Testis (tissue), 3 donors: ENCODE measurements around the gene SLC38A2. TPM values are rescaled to one million over a fixed set of nuclear protein-coding genes. Genes with fewer than 3 reads are reported as not detected.

Experiments used
- DNase-seq: peaks from one replicate; pipeline ENCODE4 v3.0.0-alpha.2; 2019
- H3K27ac ChIP-seq, 2 donors: fragments of 200-600 bp; sonication (generic); one replicate each; pipeline ENCODE4 v1.5.1; 2019
- H3K27me3 ChIP-seq: fragments of 200-600 bp; sonication (generic); one replicate; pipeline ENCODE4 v1.5.1; 2019
- H3K36me3 ChIP-seq: fragments of 200-600 bp; sonication (generic); one replicate; pipeline ENCODE4 v1.5.1; 2017; ENCODE audit warnings: low read depth; ENCODE audit errors: missing control alignments
- H3K4me1 ChIP-seq: fragments of 200-600 bp; sonication (generic); one replicate; pipeline ENCODE4 v1.5.1; 2019
- H3K4me3 ChIP-seq, 2 donors: fragments of 200-600 bp; sonication (generic); one replicate each; pipeline ENCODE4 v1.5.1; 2017 to 2019
- H3K9me3 ChIP-seq: fragments of 200-600 bp; sonication (generic); one replicate; pipeline ENCODE4 v1.5.1; 2017
- CTCF ChIP-seq, 3 experiments: fragments of 450-650 bp in 2 of 3; fragments of 200-600 bp in 1 of 3; sonication (generic) in 1 of 3; IDR thresholded peaks; one replicate each; pipeline ENCODE4 v1.5.1; 2016 to 2019; ENCODE audit warnings: antibody characterized with exemption in 3 of 3, mild to moderate bottlenecking in 2 of 3, moderate library complexity in 1 of 3
- POLR2A ChIP-seq: fragments of 450-650 bp; IDR thresholded peaks from one replicate; pipeline ENCODE4 v1.6.1; 2017; ENCODE audit warnings: antibody characterized with exemption, mild to moderate bottlenecking, moderate library complexity
- WGBS, 2 donors: methylation state at CpG; one replicate each; pipeline ENCODE4 v1.1.5; 2018; 5-methylcytosine and 5-hydroxymethylcytosine counted together
- intact Hi-C: fragments of 100-400 bp; cut with DNase I; formaldehyde crosslinking; loops from one replicate; pipeline ENCODE4 v1.15.1; 2023; ENCODE audit warnings: low total_unique reads
- polyA plus RNA-seq: library from polyadenylated mRNA; stranded (reverse); fragments of 350-450 nt; fragmentation: Illumina TruSeq; extraction: RNeasy Lipid Tissue Mini Kit (QIAGEN cat#74804); gene quantifications from one replicate; pipeline ENCODE4 v1.2.3, GENCODE V29; 2014; ENCODE audit warnings: low read depth, low replicate concordance; ENCODE audit not compliant: insufficient read depth
- total RNA-seq, 2 donors: library from RNA; depleted of rRNA; stranded (reverse); fragments of >200 nt; gene quantifications; one replicate each; pipeline ENCODE4 v1.2.3, GENCODE V29; 2016

SLC38A2 gene
- total and polyA plus RNA-seq, 3 donors from 2014 or later = 56.4 to 220 (median 151) TPM

DNA sequence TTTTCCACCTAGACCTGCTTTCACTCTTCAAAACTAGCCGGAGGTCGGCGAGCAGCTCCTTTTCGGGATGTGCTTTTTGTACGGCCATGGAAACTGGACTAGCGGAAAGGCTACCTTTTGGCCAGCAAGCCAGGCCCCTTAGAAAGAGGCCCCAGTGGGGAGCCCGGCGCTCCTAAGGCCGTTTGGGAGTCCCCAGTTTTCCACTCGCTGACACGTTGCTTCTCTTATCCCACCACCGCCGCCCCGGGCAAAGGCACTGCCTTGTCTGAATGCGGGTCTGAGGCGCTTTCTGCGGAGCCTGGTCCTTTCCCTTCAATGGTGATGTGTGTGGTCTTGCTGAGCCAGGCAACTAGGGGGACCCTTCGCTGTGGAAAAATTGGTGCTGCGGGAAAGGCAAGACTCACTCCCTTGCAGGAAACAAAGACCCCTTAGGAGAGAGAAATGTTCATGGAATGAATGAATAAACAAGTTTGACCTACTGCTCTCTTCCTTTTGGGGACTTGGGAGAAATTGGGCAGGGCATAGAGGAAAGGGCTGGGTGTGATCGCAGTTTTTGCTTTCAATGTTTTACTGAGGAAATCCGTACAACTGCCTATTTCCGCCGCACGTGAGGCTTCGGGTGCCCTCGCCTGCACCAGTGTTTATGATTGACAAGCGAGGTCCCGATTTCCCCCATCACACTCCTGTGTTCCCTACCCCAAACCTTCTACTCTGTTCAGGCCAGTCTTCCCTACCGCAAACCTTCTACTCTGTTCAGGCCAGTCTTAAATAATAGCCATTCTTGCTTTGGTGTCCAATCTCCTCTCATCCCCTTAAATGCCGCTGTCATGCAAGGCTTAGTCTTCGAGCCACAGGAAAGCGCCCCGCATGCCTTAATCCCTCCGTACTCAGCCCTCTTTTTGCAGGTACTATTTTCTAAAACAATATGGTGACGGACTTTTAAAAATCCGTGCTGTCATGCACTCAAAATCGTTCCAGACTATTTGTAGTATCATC is 1.0 kb upstream of the SLC38A2 start:
- Histone ChIP-seq H3K27me3 (no peaks in the 10 kb centered on the region), H3K4me1 (peaks cover 13% of the 10 kb centered on the region), H3K9me3 (no peaks in the 10 kb centered on the region), H3K27ac (peak overlapping the region; percentile 97 to 100), H3K36me3 (no peaks in the 10 kb centered on the region), H3K4me3 (peak overlapping the region; percentile 88 to 99)
- WGBS, 2 donors = 22 to 27% methylated on average over 25 to 37 of the region's 37 CpGs
- DNase-seq = peak; percentile 68
- TF ChIP-seq POLR2A (no peak), CTCF (IDR thresholded peaks at IDR 0.05) (peak in 1 of 3 experiments; percentile 10)
- intact Hi-C loops = loop anchor here (10.0 kb wide), 1 partner anchor 291 kb away; no protein-coding TSS in a partner anchor

GRCh38 chr12:46371718-46372543 is 642 bp downstream of the SLC38A2 start:
- 0 to 1% methylated on average over 55 to 74 of the region's 74 CpGs for WGBS, 2 donors
- intact Hi-C loops = loop anchor here (10.0 kb wide), 1 partner anchor 293 kb away; no protein-coding TSS in a partner anchor
- DNase-seq = peak; percentile 51
- Histone ChIP-seq H3K36me3 (no peaks in the 10 kb centered on the region), H3K27me3 (no peaks in the 10 kb centered on the region), H3K27ac (peak overlapping the region; percentile 97 to 100), H3K9me3 (no peaks in the 10 kb centered on the region), H3K4me1 (peaks cover 28% of the 10 kb centered on the region), H3K4me3 (peak overlapping the region; percentile 88 to 99)
- TF ChIP-seq POLR2A = no peak

DNA sequence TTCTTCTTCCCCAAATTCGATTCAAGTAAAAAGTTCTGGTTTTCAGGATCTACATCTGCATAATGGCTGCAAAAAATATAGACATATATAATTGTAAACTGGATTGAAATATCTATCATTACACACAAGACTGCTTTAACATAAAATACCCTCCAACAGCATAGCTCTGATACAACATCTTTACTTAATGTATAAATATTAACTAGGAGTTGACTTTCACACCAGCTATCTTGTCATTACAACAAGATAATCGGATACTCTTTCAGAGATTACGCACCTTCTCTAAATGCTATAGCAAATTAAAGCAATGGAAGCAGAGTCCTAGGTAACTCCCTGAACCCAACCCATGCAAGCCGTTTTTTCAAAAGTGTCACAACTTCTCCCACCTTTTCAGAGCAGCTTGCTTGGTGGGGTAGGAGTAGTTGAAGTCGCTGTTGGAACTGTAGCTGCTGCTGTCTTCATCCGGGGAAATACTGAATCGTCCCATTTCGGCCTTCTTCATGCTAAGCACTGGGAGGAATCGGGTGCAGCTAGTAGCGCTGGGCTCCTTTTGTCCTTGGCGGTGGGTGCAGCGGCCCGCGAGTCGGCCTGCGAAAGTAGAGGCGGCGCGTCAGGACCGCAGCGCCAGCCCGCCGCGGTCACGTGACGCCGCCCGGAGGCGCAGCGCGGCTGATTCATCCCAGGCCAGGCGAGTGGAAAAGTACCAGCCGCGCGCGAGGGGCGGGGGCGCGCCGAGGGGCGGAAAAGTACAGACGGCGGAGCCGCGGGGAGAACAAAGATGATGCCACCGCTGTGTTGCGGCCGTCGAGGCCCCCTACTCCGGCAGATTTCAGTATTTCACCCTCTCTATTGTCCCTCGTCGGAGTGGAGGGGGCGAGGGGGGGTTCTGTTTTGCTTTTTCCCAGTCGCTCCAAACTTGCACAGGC is 1.5 kb downstream of the SLC38A2 start:
- DNase-seq = peak; percentile 92
- peaks cover 35% of the 10 kb centered on the region for H3K4me1 ChIP-seq
- H3K27me3 ChIP-seq = no peaks in the 10 kb centered on the region
- no peaks in the 10 kb centered on the region for H3K9me3 ChIP-seq
- peak overlapping the region; percentile 88 to 99 for H3K4me3 ChIP-seq
- no peaks in the 10 kb centered on the region for H3K36me3 ChIP-seq
- intact Hi-C loops = loop anchor here (10.0 kb wide), 1 partner anchor 294 kb away; no protein-coding TSS in a partner anchor
- TF ChIP-seq CTCF (IDR thresholded peaks at IDR 0.05) (peak in 2 of 3 experiments; percentile 17 to 36), POLR2A (peak; percentile 48)
- peak overlapping the region; percentile 97 to 100 for H3K27ac ChIP-seq
- WGBS, 2 donors = 1 to 3% methylated on average over 7 to 54 of the region's 54 CpGs

DNA sequence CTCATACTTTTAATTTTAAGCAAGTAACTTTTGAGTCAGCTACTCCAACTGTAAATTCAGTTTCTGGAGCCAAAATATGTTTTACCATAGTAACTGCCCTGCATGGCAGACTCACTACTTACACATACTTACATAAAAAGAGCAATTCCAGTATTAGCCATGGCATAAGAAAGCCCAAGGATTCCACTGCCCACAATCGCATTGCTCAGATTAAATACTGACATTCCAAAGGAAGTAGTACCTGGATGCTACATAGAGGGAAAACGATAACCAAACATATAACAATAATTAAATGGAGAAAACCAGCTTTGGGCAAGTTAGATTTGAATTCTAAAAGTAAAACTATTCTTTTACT is 2.2 kb downstream of the SLC38A2 start:
- 8 to 11% methylated on average over 2 of the region's 2 CpGs for WGBS, 2 donors
- no peaks in the 10 kb centered on the region for H3K9me3 ChIP-seq
- intact Hi-C loops = loop anchor here (10.0 kb wide), 1 partner anchor 294 kb away; no protein-coding TSS in a partner anchor
- no peaks in the 10 kb centered on the region for H3K36me3 ChIP-seq
- H3K4me1 ChIP-seq = peaks cover 42% of the 10 kb centered on the region
- peak overlapping the region; percentile 88 to 99 for H3K4me3 ChIP-seq
- no peak for DNase-seq
- H3K27ac ChIP-seq = peak overlapping the region; percentile 35 to 100
- TF ChIP-seq POLR2A (no peak), CTCF (IDR thresholded peaks at IDR 0.05) (no peak)
- H3K27me3 ChIP-seq = no peaks in the 10 kb centered on the region
